ENCODE measurements around the gene MIA. TPM values are rescaled to one million over a fixed set of nuclear protein-coding genes. Genes with fewer than 3 reads are reported as not detected.
"Not testable (repeated sequence)": the region's sequence is repeated elsewhere in the genome, so short reads cannot be mapped to it uniquely, and the experiment has no call there.

The MIA gene
- total and polyA plus RNA-seq, 2 donors (not counting 1 experiment from before 2014, with no cell fraction given) = 0.37 to 5.7 TPM

GRCh38 chr19:40768869-40769268 lies 6.5 kb upstream of the MIA start:
- Histone ChIP-seq H3K36me3 (replicated peaks in 1 of 2; ENCODE audit: control extremely low read depth in 1 of 2, control insufficient read depth in 1 of 2, extremely low read depth in 1 of 2, insufficient read depth in 2 of 2, low read length in 1 of 2) (peaks cover 0 to 26% of the 10 kb centered on the region in 2 experiments), H3K9ac (ENCODE audit: low read length) (no peak overlapping the region), H4K20me1 (ENCODE audit: control insufficient read depth, insufficient read depth, low read length, poor library complexity, severe bottlenecking) (peaks cover 7% of the 10 kb centered on the region), H3K4me1 (ENCODE audit: control insufficient read depth in 2 of 2, insufficient read depth in 2 of 2, low read length in 2 of 2) (peaks cover 9 to 15% of the 10 kb centered on the region in 2 donors), H3K79me2 (ENCODE audit: control insufficient read depth, insufficient read depth, low read length) (no peaks in the 10 kb centered on the region), H3K9me3 (ENCODE audit: control extremely low read depth in 1 of 3, control insufficient read depth in 2 of 3, insufficient read depth in 1 of 3, low read length in 2 of 3) (peaks cover 0 to 15% (median 0%) of the 10 kb centered on the region in 3 donors), H3K4me2 (replicated peaks; ENCODE audit: low read depth, low read length, poor library complexity, severe bottlenecking) (no peak overlapping the region), H2AFZ (ENCODE audit: insufficient read depth, low read depth, low read length, poor library complexity, severe bottlenecking) (no peak overlapping the region), H3K27me3 (replicated peaks in 1 of 4; ENCODE audit: control extremely low read depth in 1 of 4, control insufficient read depth in 3 of 4, insufficient read depth in 4 of 4, low read length in 3 of 4) (no peaks in the 10 kb centered on the region), H3K27ac (ENCODE audit: low read length in 2 of 2) (no peak overlapping the region), H3K4me3 (ENCODE audit: control extremely low read depth in 1 of 5, extremely low read depth in 1 of 5, insufficient read depth in 1 of 5, low read depth in 2 of 5, low read length in 4 of 5) (no peak overlapping the region)
- intact Hi-C loops (cut with micrococcal nuclease) = no loop called here
- peaks cover 10% of the 10 kb centered on the region for H3K4me1 Mint-ChIP-seq
- TF ChIP-seq CTCF (IDR thresholded peaks at IDR 0.05) (no peak), EZH2 (IDR thresholded peaks at IDR 0.05; ENCODE audit: borderline replicate concordance, insufficient read depth, low read depth, low read length, poor library complexity, severe bottlenecking) (no peak)
- H3K27ac Mint-ChIP-seq = no peak overlapping the region
- ATAC-seq (ENCODE audit: low read depth) = no peak
- ChIA-PET POLR2A (no interaction called here), CTCF (no interaction called here)
- 91% methylated on average over 5 of the region's 5 CpGs for WGBS (ENCODE audit: insufficient coverage)
- no peaks in the 10 kb centered on the region for H3K9me3 Mint-ChIP-seq (ENCODE audit: insufficient read depth)
- no peak for DNase-seq
- H3K27me3 Mint-ChIP-seq = no peaks in the 10 kb centered on the region
- H3K4me3 Mint-ChIP-seq = no peak overlapping the region

- Mint-ChIP-seq H3K4me1 (peaks cover 28% of the 10 kb centered on the region), H3K27ac (peak overlapping the region; percentile 32)
- H3K27me3 Mint-ChIP-seq; H3K27ac ChIP-seq (ENCODE audit: low read length in 2 of 2); H3K9ac ChIP-seq (ENCODE audit: low read length); DNase-seq; H3K4me3 Mint-ChIP-seq; H3K4me3 ChIP-seq (ENCODE audit: control extremely low read depth in 1 of 5, extremely low read depth in 1 of 5, insufficient read depth in 1 of 5, low read depth in 2 of 5, low read length in 4 of 5); H3K4me2 ChIP-seq (replicated peaks; ENCODE audit: low read depth, low read length, poor library complexity, severe bottlenecking); H4K20me1 ChIP-seq (ENCODE audit: control insufficient read depth, insufficient read depth, low read length, poor library complexity, severe bottlenecking); ATAC-seq (ENCODE audit: low read depth); intact Hi-C loops (cut with micrococcal nuclease); H3K36me3 ChIP-seq (replicated peaks in 1 of 2; ENCODE audit: control extremely low read depth in 1 of 2, control insufficient read depth in 1 of 2, extremely low read depth in 1 of 2, insufficient read depth in 2 of 2, low read length in 1 of 2); H3K27me3 ChIP-seq (replicated peaks in 1 of 4; ENCODE audit: control extremely low read depth in 1 of 4, control insufficient read depth in 3 of 4, insufficient read depth in 4 of 4, low read length in 3 of 4); POLR2A ChIA-PET; H3K9me3 Mint-ChIP-seq (ENCODE audit: insufficient read depth); H3K79me2 ChIP-seq (ENCODE audit: control insufficient read depth, insufficient read depth, low read length); H2AFZ ChIP-seq (ENCODE audit: insufficient read depth, low read depth, low read length, poor library complexity, severe bottlenecking): not testable (repeated sequence)
- WGBS (ENCODE audit: insufficient coverage) = 98% methylated on average over 8 of the region's 10 CpGs
- Histone ChIP-seq H3K9me3 (ENCODE audit: control extremely low read depth in 1 of 3, control insufficient read depth in 2 of 3, insufficient read depth in 1 of 3, low read length in 2 of 3) (peaks cover 0 to 15% (median 0%) of the 10 kb centered on the region in 3 donors), H3K4me1 (ENCODE audit: control insufficient read depth in 2 of 2, insufficient read depth in 2 of 2, low read length in 2 of 2) (peaks cover 27 to 38% of the 10 kb centered on the region in 2 donors)
- CTCF ChIA-PET = interaction anchor here (1.2 kb wide), 1 partner anchor 13 kb away, joined by 3 read pairs; no protein-coding TSS in a partner anchor
Observed at GRCh38 chr19:40771101-40771862, 4.0 kb upstream of the MIA start.
